GM18870 (cell line): ENCODE measurements around the gene FUOM.
A peak's percentile ranks its signal among the peaks of the same experiment; 100 is the strongest.

ENCODE experiments used
- ATAC-seq: cut with Tn5 transposase; IDR thresholded peaks from one replicate; pipeline ENCODE4 v1.9.1; 2021; ENCODE audit warnings: moderate library complexity; ENCODE audit not compliant: unreplicated experiment

Gene FUOM

GRCh38 chr10:133357285-133358161 is at the start of gene FUOM:
FUOM (minus strand) TSS chr10:133358019; CDS start chr10:133358007, 12 bp downstream.
- peak; percentile 51 for ATAC-seq

- ATAC-seq: peak; percentile 59
Measured at GRCh38 chr10:133405844-133406527, 48.2 kb upstream of the FUOM start.

GRCh38 chr10:133405272-133405671 is 47.5 kb upstream of the FUOM start:
- ATAC-seq: no peak

- no peak for ATAC-seq
Measured at GRCh38 chr10:133403784-133404183, 46.0 kb upstream of the FUOM start.

GRCh38 chr10:133403359-133403758 is 45.5 kb upstream of the FUOM start:
- ATAC-seq: no peak

DNA sequence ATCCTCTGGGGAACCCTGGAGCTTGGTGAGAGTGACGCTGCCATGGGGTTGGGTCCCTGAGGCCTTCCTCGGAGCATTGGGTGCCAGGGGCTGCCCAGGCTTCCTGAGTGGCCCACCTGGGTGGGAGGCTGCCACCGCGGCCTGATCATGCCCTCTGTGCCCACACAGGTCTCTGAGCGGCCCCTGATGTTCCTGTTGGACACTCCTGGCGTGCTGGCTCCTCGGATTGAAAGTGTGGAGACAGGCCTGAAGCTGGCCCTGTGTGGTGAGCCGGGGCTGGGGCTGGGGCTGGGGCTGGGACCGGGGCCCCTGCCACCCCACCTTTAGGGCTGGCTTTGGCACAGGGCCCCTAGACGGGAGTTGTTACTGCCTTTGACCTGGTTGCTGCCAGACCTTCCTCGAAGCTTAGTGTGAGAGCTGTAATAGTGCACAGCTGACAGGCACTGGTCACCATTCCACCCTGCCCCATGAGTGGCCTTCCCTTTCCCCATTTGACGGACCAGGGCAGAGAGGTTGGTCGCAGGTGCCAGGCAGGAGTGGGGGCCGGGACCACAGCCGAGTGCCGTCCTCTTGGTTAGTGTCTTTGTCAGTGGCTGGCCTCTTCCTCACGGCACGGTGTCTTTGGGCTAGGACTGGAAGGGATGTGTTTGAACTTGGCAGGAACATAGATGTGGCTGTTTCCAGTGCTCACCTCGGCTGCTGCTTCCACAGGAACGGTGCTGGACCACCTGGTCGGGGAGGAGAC is 44.3 kb upstream of the FUOM start:
- no peak for ATAC-seq

- ATAC-seq: peak; percentile 3
Measured at GRCh38 chr10:133401500-133401899, 43.7 kb upstream of the FUOM start.

DNA sequence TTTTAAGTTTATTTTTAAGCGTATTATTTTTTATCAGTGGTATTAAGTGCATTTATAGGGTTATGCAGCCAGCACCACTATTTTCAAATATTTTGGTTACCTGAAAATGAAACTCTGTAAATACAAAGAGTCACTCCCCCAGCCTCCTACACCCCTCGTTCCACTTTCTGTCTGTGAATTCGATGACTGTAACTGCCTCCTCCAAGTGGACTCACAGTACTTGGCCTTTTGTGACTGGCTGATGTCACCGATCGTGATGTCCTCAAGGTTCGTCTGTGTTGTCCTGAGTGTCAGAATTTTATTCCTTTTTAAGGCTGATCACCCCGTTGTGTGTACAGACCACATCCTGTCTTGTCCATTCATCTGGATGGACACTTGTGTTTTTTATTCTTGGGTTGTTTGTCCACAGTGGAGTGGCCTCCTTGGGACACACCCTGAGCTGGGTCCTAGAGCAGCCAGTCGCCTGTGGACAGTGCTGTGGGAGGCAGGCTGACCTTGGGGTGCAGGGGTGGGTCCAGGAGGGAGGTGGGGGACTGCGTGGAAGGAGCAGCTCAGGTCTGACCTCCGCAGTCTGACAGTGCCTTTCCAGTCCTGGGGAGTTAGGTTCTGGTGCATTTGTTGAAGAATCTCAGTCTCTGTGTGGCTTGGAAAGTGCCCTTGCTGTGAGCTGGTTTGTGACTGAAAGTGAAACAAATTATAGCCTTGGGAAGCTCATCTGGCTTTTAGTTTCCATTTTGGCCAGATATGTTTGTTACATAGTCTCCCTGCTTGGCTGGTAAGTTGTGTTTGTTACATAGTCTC is 43.0 kb upstream of the FUOM start:
- ATAC-seq: peak; percentile 75

GRCh38 chr10:133399123-133399601 is 41.3 kb upstream of the FUOM start:
- ATAC-seq: no peak

DNA sequence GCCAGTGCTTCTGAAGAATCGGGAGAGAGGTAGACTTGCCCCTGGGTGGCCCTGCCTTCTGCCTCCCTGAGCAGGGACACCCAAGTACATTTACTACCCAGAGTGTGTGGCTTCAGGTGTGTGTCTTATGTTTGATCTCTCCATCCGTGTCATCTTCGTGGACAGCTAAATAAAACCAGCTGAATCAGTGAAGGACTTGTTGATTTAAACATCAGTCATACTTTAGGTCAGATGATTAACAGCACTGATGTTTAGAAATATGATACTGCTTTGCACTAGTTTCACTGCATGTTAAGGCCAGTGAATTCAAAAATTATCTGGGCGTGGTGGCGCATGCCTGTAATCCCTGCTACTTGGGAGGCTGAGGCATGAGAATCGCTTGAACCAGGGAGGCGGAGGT is 40.1 kb upstream of the FUOM start:
- ATAC-seq: no peak

GRCh38 chr10:133396035-133396624 is 38.3 kb upstream of the FUOM start:
- no peak for ATAC-seq

GRCh38 chr10:133394801-133395221 is 37.0 kb upstream of the FUOM start:
- ATAC-seq: no peak

GRCh38 chr10:133394064-133394663 is 36.3 kb upstream of the FUOM start, which contains the start of gene MTG1:
MTG1 (plus strand) TSS chr10:133394157; CDS start chr10:133394221, 64 bp downstream.
- ATAC-seq: peak; percentile 40

DNA sequence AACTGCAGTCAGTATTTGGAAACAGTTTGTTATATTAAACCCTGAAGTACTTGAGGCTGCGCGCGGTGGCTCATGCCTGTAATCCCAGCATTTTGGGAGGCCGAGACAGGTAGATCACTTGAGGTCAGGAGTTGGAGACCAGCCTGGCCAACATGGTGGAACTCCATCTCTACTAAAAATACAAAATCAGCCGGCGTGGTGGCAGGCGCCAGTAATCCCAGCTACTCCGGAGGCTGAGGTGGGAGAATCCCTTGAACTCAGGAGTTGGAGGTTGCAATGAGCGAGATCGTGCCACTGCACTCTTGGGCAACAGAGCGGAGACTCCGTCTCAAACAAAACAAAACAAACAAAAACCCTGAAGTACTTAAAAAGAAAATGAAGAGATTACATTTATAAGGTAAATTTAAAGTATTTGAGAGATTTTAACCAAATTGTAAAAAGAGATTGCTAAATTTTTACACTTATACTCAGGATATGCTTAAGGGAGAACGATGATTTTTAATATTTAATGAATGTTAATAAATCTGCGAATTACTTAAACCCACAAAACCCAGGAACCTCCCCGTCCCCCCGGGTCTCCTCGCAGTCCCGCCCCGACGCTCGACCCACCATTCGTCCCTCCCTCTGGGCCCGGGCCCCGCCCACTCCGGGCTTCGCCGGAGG is 35.7 kb upstream of the FUOM start:
- ATAC-seq: no peak

DNA sequence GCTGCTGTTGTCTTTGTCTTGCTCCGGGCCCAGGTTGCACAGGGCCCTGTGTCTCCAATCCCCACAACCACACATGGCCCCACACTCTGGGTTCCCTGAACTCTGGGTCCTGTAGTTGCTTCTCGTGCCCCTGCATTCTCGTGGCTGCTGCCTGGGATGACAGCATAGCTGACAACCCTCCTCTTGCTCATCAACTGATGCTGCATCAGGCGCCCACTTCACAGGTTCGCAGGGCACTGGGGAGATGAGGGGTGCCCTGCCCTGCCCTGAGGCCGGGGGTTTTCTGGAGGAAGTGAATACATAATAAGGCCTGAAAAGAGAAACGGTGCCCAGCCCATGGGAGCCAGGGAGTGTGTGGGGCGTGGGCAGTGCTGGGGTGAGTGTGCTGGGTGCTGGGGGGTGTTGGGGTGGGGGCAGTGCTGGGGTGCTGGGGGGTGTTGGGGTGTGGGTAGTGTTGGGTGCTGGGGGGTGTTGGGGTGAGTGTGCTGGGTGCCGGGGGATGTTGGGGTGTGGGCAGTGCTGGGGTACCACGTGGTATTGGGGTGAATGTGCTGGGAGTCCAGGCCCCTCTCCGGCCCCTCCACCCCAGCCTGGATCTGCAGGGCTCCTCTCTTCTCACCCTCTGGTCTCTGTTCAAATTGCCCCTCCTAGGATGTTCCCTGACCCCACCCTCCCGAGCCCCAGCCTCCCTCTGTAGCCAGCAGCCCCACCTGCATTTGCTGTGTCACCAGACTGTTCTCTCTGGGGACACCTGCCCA is 34.1 kb upstream of the FUOM start:
- no peak for ATAC-seq

GRCh38 chr10:133391249-133391635 is 33.4 kb upstream of the FUOM start:
- ATAC-seq: no peak

- no peak for ATAC-seq
Measured at GRCh38 chr10:133390597-133391248, 32.9 kb upstream of the FUOM start.
